ENCODE measurements around the gene CD300LF. TPM values are rescaled to one million over a fixed set of nuclear protein-coding genes. Genes with fewer than 3 reads are reported as not detected.
A peak's percentile ranks its signal among the peaks of the same experiment; 100 is the strongest.

The CD300LF gene
- total and polyA plus RNA-seq, 2 experiments from 2014 or later, result not detected

DNA sequence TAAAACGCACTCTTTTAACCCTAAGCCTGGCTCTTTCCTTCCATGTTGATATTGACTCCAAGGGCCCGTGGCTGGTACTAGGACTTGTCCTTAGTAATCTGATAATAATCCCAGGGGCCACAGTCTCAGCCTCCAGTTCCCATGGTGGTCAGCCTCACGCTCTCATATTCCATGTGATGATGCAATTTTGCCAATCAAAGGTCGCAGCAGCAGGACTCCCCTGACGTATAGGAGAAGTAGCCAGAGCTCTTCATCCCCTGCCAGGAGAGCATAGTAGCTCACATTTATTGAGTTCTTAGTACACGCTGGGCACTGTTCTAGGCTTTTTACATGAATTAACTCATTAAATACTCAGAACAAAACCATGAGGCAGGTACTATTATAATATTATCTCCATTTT lies 42.4 kb downstream of the CD300LF start:
- no peak overlapping the region for H3K4me3 ChIP-seq
- H3K4me1 ChIP-seq (ENCODE audit: low read depth), result no peaks in the 10 kb centered on the region
- no peaks in the 10 kb centered on the region for H3K36me3 ChIP-seq
- TF ChIP-seq, protein P1, sequence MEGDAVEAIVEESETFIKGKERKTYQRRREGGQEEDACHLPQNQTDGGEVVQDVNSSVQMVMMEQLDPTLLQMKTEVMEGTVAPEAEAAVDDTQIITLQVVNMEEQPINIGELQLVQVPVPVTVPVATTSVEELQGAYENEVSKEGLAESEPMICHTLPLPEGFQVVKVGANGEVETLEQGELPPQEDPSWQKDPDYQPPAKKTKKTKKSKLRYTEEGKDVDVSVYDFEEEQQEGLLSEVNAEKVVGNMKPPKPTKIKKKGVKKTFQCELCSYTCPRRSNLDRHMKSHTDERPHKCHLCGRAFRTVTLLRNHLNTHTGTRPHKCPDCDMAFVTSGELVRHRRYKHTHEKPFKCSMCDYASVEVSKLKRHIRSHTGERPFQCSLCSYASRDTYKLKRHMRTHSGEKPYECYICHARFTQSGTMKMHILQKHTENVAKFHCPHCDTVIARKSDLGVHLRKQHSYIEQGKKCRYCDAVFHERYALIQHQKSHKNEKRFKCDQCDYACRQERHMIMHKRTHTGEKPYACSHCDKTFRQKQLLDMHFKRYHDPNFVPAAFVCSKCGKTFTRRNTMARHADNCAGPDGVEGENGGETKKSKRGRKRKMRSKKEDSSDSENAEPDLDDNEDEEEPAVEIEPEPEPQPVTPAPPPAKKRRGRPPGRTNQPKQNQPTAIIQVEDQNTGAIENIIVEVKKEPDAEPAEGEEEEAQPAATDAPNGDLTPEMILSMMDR (IDR thresholded peaks at IDR 0.05; ENCODE audit: low read depth, low read length), result no peak
- H3K27me3 ChIP-seq, result peaks cover 92% of the 10 kb centered on the region
- no peak overlapping the region for H3K27ac ChIP-seq
- DNase-seq (ENCODE audit: low read depth in 1 of 2, low spot score in 1 of 2), result no peak
- H3K9me3 ChIP-seq (ENCODE audit: low read depth), result no peaks in the 10 kb centered on the region

- Histone ChIP-seq H3K36me3 (no peaks in the 10 kb centered on the region), H3K27ac (no peak overlapping the region), H3K4me3 (no peak overlapping the region), H3K27me3 (peaks cover 48% of the 10 kb centered on the region), H3K4me1 (ENCODE audit: low read depth) (no peaks in the 10 kb centered on the region), H3K9me3 (ENCODE audit: low read depth) (no peaks in the 10 kb centered on the region)
- TF ChIP-seq, protein P1 (IDR thresholded peaks at IDR 0.05; ENCODE audit: low read depth, low read length), result no peak
- DNase-seq (ENCODE audit: low read depth in 1 of 2, low spot score in 1 of 2), result peak in 1 of 2 donors; percentile 12
These were observed 49.2 kb downstream of the CD300LF start for GRCh38 chr17:74663561-74663960.

- peaks cover 18% of the 10 kb centered on the region for H3K27me3 ChIP-seq
- no peak overlapping the region for H3K27ac ChIP-seq
- H3K4me1 ChIP-seq (ENCODE audit: low read depth), result no peaks in the 10 kb centered on the region
- no peaks in the 10 kb centered on the region for H3K9me3 ChIP-seq (ENCODE audit: low read depth)
- no peak for DNase-seq (ENCODE audit: low read depth in 1 of 2, low spot score in 1 of 2)
- no peak overlapping the region for H3K4me3 ChIP-seq
- TF ChIP-seq, protein P1 (IDR thresholded peaks at IDR 0.05; ENCODE audit: low read depth, low read length), result no peak
- H3K36me3 ChIP-seq, result no peaks in the 10 kb centered on the region
These were observed 52.8 kb downstream of the CD300LF start for GRCh38 chr17:74659889-74660288.

DNA sequence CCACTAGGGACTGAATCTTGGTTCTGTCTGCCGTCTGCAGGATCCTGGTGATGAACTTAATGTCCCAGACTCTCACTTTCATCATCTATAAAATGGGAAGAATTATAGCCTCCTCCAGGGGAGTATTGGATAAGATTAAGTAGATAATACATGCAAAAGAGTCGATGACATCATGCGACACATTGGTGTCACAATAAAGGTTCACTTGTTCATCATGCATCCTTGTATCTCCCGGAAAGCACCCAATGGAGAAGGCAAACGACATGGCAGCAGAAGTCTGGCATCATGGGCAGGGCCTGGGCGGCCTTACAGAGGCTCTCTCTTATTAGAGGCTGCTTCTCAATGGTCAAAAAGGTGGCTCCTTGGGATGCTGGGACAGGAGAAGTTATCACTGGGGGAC lies 54.1 kb downstream of the CD300LF start:
- H3K9me3 ChIP-seq (ENCODE audit: low read depth), result no peaks in the 10 kb centered on the region
- H3K27ac ChIP-seq, result no peak overlapping the region
- TF ChIP-seq, protein P1 (IDR thresholded peaks at IDR 0.05; ENCODE audit: low read depth, low read length), result no peak
- H3K36me3 ChIP-seq, result no peaks in the 10 kb centered on the region
- no peak for DNase-seq (ENCODE audit: low read depth in 1 of 2, low spot score in 1 of 2)
- no peak overlapping the region for H3K4me3 ChIP-seq
- no peaks in the 10 kb centered on the region for H3K4me1 ChIP-seq (ENCODE audit: low read depth)
- peaks cover 9% of the 10 kb centered on the region for H3K27me3 ChIP-seq

GRCh38 chr17:74654742-74655141 lies 58.0 kb downstream of the CD300LF start:
- no peak for DNase-seq (ENCODE audit: low read depth in 1 of 2, low spot score in 1 of 2)
- Histone ChIP-seq H3K4me3 (no peak overlapping the region), H3K4me1 (ENCODE audit: low read depth) (no peaks in the 10 kb centered on the region), H3K27me3 (peaks cover 15% of the 10 kb centered on the region), H3K36me3 (no peaks in the 10 kb centered on the region), H3K27ac (no peak overlapping the region), H3K9me3 (ENCODE audit: low read depth) (no peaks in the 10 kb centered on the region)
- TF ChIP-seq, protein P1 (IDR thresholded peaks at IDR 0.05; ENCODE audit: low read depth, low read length), result no peak

- Histone ChIP-seq H3K27me3 (peaks cover 9% of the 10 kb centered on the region), H3K9me3 (ENCODE audit: low read depth) (no peaks in the 10 kb centered on the region), H3K27ac (no peak overlapping the region), H3K4me3 (no peak overlapping the region), H3K36me3 (no peaks in the 10 kb centered on the region), H3K4me1 (ENCODE audit: low read depth) (peaks cover 5% of the 10 kb centered on the region)
- TF ChIP-seq, protein P1 (IDR thresholded peaks at IDR 0.05; ENCODE audit: low read depth, low read length), result no peak
- no peak for DNase-seq (ENCODE audit: low read depth in 1 of 2, low spot score in 1 of 2)
These were observed 60.7 kb downstream of the CD300LF start for GRCh38 chr17:74652020-74652419.
